Psoas muscle (tissue), 8 donors: ENCODE measurements around the gene HAO1. TPM values are rescaled to one million over a fixed set of nuclear protein-coding genes. Genes with fewer than 3 reads are reported as not detected.

Experiments used
- ATAC-seq, 4 donors: fragments of 200-7000 bp; cut with Tn5 transposase; one replicate each; pipeline ENCODE4 v1.9.1; 2020; ENCODE audit warnings: moderate library complexity in 3 of 4, mild to moderate bottlenecking in 2 of 4
- DNase-seq, 2 donors: peaks; one replicate each; pipeline ENCODE4 v3.0.0-alpha.2; 2020
- H3K27ac ChIP-seq: fragments of 200-600 bp; one replicate; pipeline ENCODE4 v1.8.0; 2022
- H3K27me3 ChIP-seq, 3 donors: fragments of 200-600 bp in 1 of 3; one replicate each; pipeline versions ENCODE4 v1.6.1 to v1.8.0; 2013 to 2022; ENCODE audit warnings: low read length in 2 of 3, mild to moderate bottlenecking in 2 of 3, moderate library complexity in 1 of 3; ENCODE audit not compliant: insufficient read depth in 3 of 3
- H3K36me3 ChIP-seq, 2 donors: fragments of 200-600 bp in 1 of 2; one replicate each; pipeline versions ENCODE4 v1.6.1 to v1.8.0; 2013 to 2022; ENCODE audit warnings: low read depth in 1 of 2, mild to moderate bottlenecking in 1 of 2, moderate library complexity in 1 of 2; ENCODE audit not compliant: insufficient read depth in 1 of 2
- H3K4me1 ChIP-seq: fragments of 200-600 bp; one replicate; pipeline ENCODE4 v1.8.0; 2022
- H3K4me3 ChIP-seq: fragments of 200-600 bp; one replicate; pipeline ENCODE4 v1.8.0; 2022; ENCODE audit warnings: mild to moderate bottlenecking
- H3K9me3 ChIP-seq: fragments of 200-600 bp; one replicate; pipeline ENCODE4 v1.8.0; 2022
- CTCF ChIP-seq: fragments of 200-600 bp; IDR thresholded peaks from one replicate; pipeline ENCODE4 v1.8.0; 2022; ENCODE audit warnings: antibody characterized with exemption
- WGBS, 3 donors: extraction: QIAGEN DNeasy Blood & Tissue Kit; methylation state at CpG; one replicate each; pipeline versions ENCODE4 v1.1.6 to v1.1.7; 2013; 5-methylcytosine and 5-hydroxymethylcytosine counted together
- intact Hi-C, 2 donors: fragments of 100-400 bp; cut with DNase I; formaldehyde crosslinking; loops; one replicate each; pipeline versions ENCODE4 v1.11.0 to v1.14.2; 2022
- polyA plus RNA-seq, 3 donors: library from polyadenylated mRNA; stranded (reverse); fragments of 200-250 nt; gene quantifications; one replicate each; pipeline ENCODE4 v1.2.3, GENCODE V29; 2013
- total RNA-seq, 4 donors: library from RNA; stranded (reverse); fragmentation: NEBNext Ultra II Directional in 2 of 4; extraction: Animal tissue kit (Norgen Biotek cat#: 25700) in 2 of 4; gene quantifications; one replicate each; pipeline versions ENCODE4 v1.2.1 to v1.2.4, GENCODE V29; 2021 to 2023
- donor health status: healthy with polysubstance abuse.
- donor health status: DM: no; HTN: no; CAD: no; lungs with moderate emphysema.
- donor health status: Bipolar disorder and iron deficiency.
- donor health status: healthy.
- donor health status: DM: yes; HTN: yes; CAD: no.
- donor health status: DM: no; HTN: no; CAD: no.
- donor health status: DM: no; HTN: no; CAD: no.
- donor health status: DM: yes; HTN: yes; CAD: no.

Gene HAO1
- total and polyA plus RNA-seq, 7 donors: not detected

GRCh38 chr20:7881551-7881950 is 58.7 kb downstream of the HAO1 start:
- Histone ChIP-seq H3K4me3 (no peak overlapping the region), H3K27me3 (no peaks in the 10 kb centered on the region), H3K27ac (no peak overlapping the region), H3K4me1 (no peaks in the 10 kb centered on the region), H3K36me3 (no peaks in the 10 kb centered on the region), H3K9me3 (no peaks in the 10 kb centered on the region)
- DNase-seq (no peak), ATAC-seq (no peak)
- WGBS, 3 donors: 71 to 77% (median 74%) methylated on average over 3 of the region's 3 CpGs
- TF ChIP-seq CTCF: no peak
- intact Hi-C loops: no loop called here

GRCh38 chr20:7879883-7880282 is 60.4 kb downstream of the HAO1 start:
- Histone ChIP-seq H3K4me3 (no peak overlapping the region), H3K27ac (no peak overlapping the region), H3K36me3 (no peaks in the 10 kb centered on the region), H3K9me3 (no peaks in the 10 kb centered on the region), H3K27me3 (no peaks in the 10 kb centered on the region), H3K4me1 (no peaks in the 10 kb centered on the region)
- ATAC-seq (no peak), DNase-seq (no peak)
- TF ChIP-seq CTCF: no peak
- intact Hi-C loops: no loop called here
- WGBS, 3 donors: 39 to 48% (median 47%) methylated on average over 5 of the region's 5 CpGs

- Histone ChIP-seq H3K4me1 (no peaks in the 10 kb centered on the region), H3K4me3 (no peak overlapping the region), H3K27ac (no peak overlapping the region), H3K27me3 (no peaks in the 10 kb centered on the region), H3K36me3 (no peaks in the 10 kb centered on the region), H3K9me3 (no peaks in the 10 kb centered on the region)
- intact Hi-C loops: loop anchor here in 1 of 2 donors (10.0 kb wide), 1 partner anchor 1043 kb away; no protein-coding TSS in a partner anchor
- DNase-seq: no peak
- TF ChIP-seq CTCF: no peak
- 34 to 65% (median 38%) methylated on average over 2 of the region's 2 CpGs for WGBS, 3 donors
- no peak for ATAC-seq
These were observed 72.2 kb downstream of the HAO1 start for GRCh38 chr20:7868108-7868507.

- Histone ChIP-seq H3K36me3 (no peaks in the 10 kb centered on the region), H3K4me1 (no peaks in the 10 kb centered on the region), H3K4me3 (no peak overlapping the region), H3K27me3 (no peaks in the 10 kb centered on the region), H3K27ac (no peak overlapping the region), H3K9me3 (no peaks in the 10 kb centered on the region)
- intact Hi-C loops: loop anchor here in 1 of 2 donors (10.0 kb wide), 1 partner anchor 1041 kb away; no protein-coding TSS in a partner anchor
- ATAC-seq (no peak), DNase-seq (no peak)
- 51 to 58% (median 57%) methylated on average over 11 of the region's 11 CpGs for WGBS, 3 donors
- no peak for TF ChIP-seq CTCF
These were observed 74.0 kb downstream of the HAO1 start for GRCh38 chr20:7866285-7866684.

GRCh38 chr20:7859356-7859802 is 80.9 kb downstream of the HAO1 start:
- DNase-seq: no peak
- H3K27me3 ChIP-seq: no peaks in the 10 kb centered on the region
- intact Hi-C loops: loop anchor here in 1 of 2 donors (5.0 kb wide), 1 partner anchor 1092 kb away; the partner anchor contains the start of gene BMP2
- WGBS, 3 donors: 10 to 26% (median 21%) methylated on average over 3 of the region's 3 CpGs
- H3K4me1 ChIP-seq: no peaks in the 10 kb centered on the region
- H3K27ac ChIP-seq: no peak overlapping the region
- H3K9me3 ChIP-seq: no peaks in the 10 kb centered on the region
- peak; percentile 65 to 80 (median 74) for ATAC-seq
- TF ChIP-seq CTCF: peak; percentile 39
- no peak overlapping the region for H3K4me3 ChIP-seq
- no peaks in the 10 kb centered on the region for H3K36me3 ChIP-seq
